OCI-M2 (cell line): ENCODE data around the gene SETD6.
"Not testable (repeated sequence)": the region's sequence is repeated elsewhere in the genome, so short reads cannot be mapped to it uniquely, and the experiment has no call there.

Experiments used
- DNase-seq: peaks from one replicate; lab custom pipeline; 2025; ENCODE audit not compliant: unreplicated experiment; lab: John Stamatoyannopoulos, UW

The SETD6 gene

GRCh38 chr16:58515125-58515870, at the start of gene SETD6:
SETD6 (plus strand) TSS chr16:58515517; CDS start chr16:58515538, 21 bp downstream.
- DNase-seq = peak; percentile 40

GRCh38 chr16:58465817-58466216, 49.5 kb upstream of the SETD6 start:
- DNase-seq = no peak

GRCh38 chr16:58466396-58466795, 48.9 kb upstream of the SETD6 start:
- no peak for DNase-seq

- DNase-seq = no peak
Observed at GRCh38 chr16:58467905-58468304, 47.4 kb upstream of the SETD6 start.

- no peak for DNase-seq
Observed at GRCh38 chr16:58471209-58471975, 43.9 kb upstream of the SETD6 start.

GRCh38 chr16:58472266-58472665, 43.1 kb upstream of the SETD6 start:
- no peak for DNase-seq

GRCh38 chr16:58472827-58473226, 42.5 kb upstream of the SETD6 start:
- no peak for DNase-seq

GRCh38 chr16:58474296-58474695, 41.0 kb upstream of the SETD6 start:
- no peak for DNase-seq

GRCh38 chr16:58475091-58475619, 40.2 kb upstream of the SETD6 start:
- no peak for DNase-seq

- no peak for DNase-seq
Observed at GRCh38 chr16:58476791-58477190, 38.5 kb upstream of the SETD6 start.

GRCh38 chr16:58478427-58478826, 36.9 kb upstream of the SETD6 start:
- no peak for DNase-seq

GRCh38 chr16:58481226-58481869, 34.0 kb upstream of the SETD6 start:
- no peak for DNase-seq

- DNase-seq = no peak
Observed at GRCh38 chr16:58481931-58482330, 33.4 kb upstream of the SETD6 start.

GRCh38 chr16:58485184-58485887, 30.0 kb upstream of the SETD6 start:
- no peak for DNase-seq

GRCh38 chr16:58487566-58488351, 27.6 kb upstream of the SETD6 start:
- no peak for DNase-seq

- no peak for DNase-seq
Observed at GRCh38 chr16:58488531-58488930, 26.8 kb upstream of the SETD6 start.

GRCh38 chr16:58490065-58490464, 25.3 kb upstream of the SETD6 start:
- DNase-seq = no peak

- DNase-seq = not testable (repeated sequence)
Observed at GRCh38 chr16:58490539-58490938, 24.8 kb upstream of the SETD6 start.

- no peak for DNase-seq
Observed at GRCh38 chr16:58492066-58492465, 23.3 kb upstream of the SETD6 start.

- DNase-seq = no peak
Observed at GRCh38 chr16:58492735-58493134, 22.6 kb upstream of the SETD6 start.
